ENCODE data around the gene SEPTIN8.

The SEPTIN8 gene

GRCh38 chr5:132739232-132739631 lies 37.8 kb downstream of the SEPTIN8 start:
- no peaks in the 10 kb centered on the region for H3K27me3 ChIP-seq (ENCODE audit: insufficient read depth, poor library complexity, severe bottlenecking)
- no peaks in the 10 kb centered on the region for H3K9me3 ChIP-seq (ENCODE audit: severe bottlenecking)
- DNase-seq (ENCODE audit: low spot score) (no peak), ATAC-seq (ENCODE audit: low read depth) (no peak)
- H3K27ac ChIP-seq (ENCODE audit: poor library complexity, severe bottlenecking), result no peak overlapping the region
- peaks cover 8% of the 10 kb centered on the region for H3K4me1 ChIP-seq (ENCODE audit: insufficient read depth, poor library complexity, severe bottlenecking)
- H3K4me3 ChIP-seq (ENCODE audit: severe bottlenecking), result no peak overlapping the region
- peaks cover 2% of the 10 kb centered on the region; the same call in 1 of the 2 replicates for H3K36me3 ChIP-seq (ENCODE audit: low read depth)
- TF ChIP-seq CTCF (IDR thresholded peaks at IDR 0.05; ENCODE audit: poor library complexity, severe bottlenecking), result no peak

GRCh38 chr5:132737982-132738681 lies 38.9 kb downstream of the SEPTIN8 start:
- H3K36me3 ChIP-seq (ENCODE audit: low read depth), result peaks cover 13% of the 10 kb centered on the region
- no peaks in the 10 kb centered on the region for H3K27me3 ChIP-seq (ENCODE audit: insufficient read depth, poor library complexity, severe bottlenecking)
- H3K9me3 ChIP-seq (ENCODE audit: severe bottlenecking), result no peaks in the 10 kb centered on the region
- peak overlapping the region; percentile 73 for H3K4me3 ChIP-seq (ENCODE audit: severe bottlenecking)
- ATAC-seq (ENCODE audit: low read depth), result no peak
- H3K27ac ChIP-seq (ENCODE audit: poor library complexity, severe bottlenecking), result no peak overlapping the region
- no peak for DNase-seq (ENCODE audit: low spot score)
- no peak for TF ChIP-seq CTCF (IDR thresholded peaks at IDR 0.05; ENCODE audit: poor library complexity, severe bottlenecking)
- H3K4me1 ChIP-seq (ENCODE audit: insufficient read depth, poor library complexity, severe bottlenecking), result peaks cover 8% of the 10 kb centered on the region

GRCh38 chr5:132736853-132737833 lies 39.9 kb downstream of the SEPTIN8 start, which contains the start of gene KIF3A:
Gene KIF3A (minus strand): TSS chr5:132737546. CDS start chr5:132737419, 127 bp downstream.
- peak; percentile 93 for ATAC-seq (ENCODE audit: low read depth)
- no peaks in the 10 kb centered on the region for H3K9me3 ChIP-seq (ENCODE audit: severe bottlenecking)
- peak within 1 kb of the TSS; percentile 73 for H3K4me3 ChIP-seq (ENCODE audit: severe bottlenecking)
- H3K27me3 ChIP-seq (ENCODE audit: insufficient read depth, poor library complexity, severe bottlenecking), result no peaks in the 10 kb centered on the region
- H3K27ac ChIP-seq (ENCODE audit: poor library complexity, severe bottlenecking), result no peak within 1 kb of the TSS
- H3K36me3 ChIP-seq (ENCODE audit: low read depth), result peaks cover 16% of the 10 kb centered on the region
- peaks cover 8% of the 10 kb centered on the region for H3K4me1 ChIP-seq (ENCODE audit: insufficient read depth, poor library complexity, severe bottlenecking)
- TF ChIP-seq CTCF (IDR thresholded peaks at IDR 0.05; ENCODE audit: poor library complexity, severe bottlenecking), result no peak
- peak; percentile 99 for DNase-seq (ENCODE audit: low spot score)

GRCh38 chr5:132734687-132735086 lies 42.4 kb downstream of the SEPTIN8 start:
- TF ChIP-seq CTCF (IDR thresholded peaks at IDR 0.05; ENCODE audit: poor library complexity, severe bottlenecking), result no peak
- ATAC-seq (ENCODE audit: low read depth), result no peak
- Histone ChIP-seq H3K27ac (ENCODE audit: poor library complexity, severe bottlenecking) (no peak overlapping the region), H3K4me3 (ENCODE audit: severe bottlenecking) (no peak overlapping the region), H3K27me3 (ENCODE audit: insufficient read depth, poor library complexity, severe bottlenecking) (no peaks in the 10 kb centered on the region), H3K9me3 (ENCODE audit: severe bottlenecking) (no peaks in the 10 kb centered on the region), H3K4me1 (ENCODE audit: insufficient read depth, poor library complexity, severe bottlenecking) (peaks cover 8% of the 10 kb centered on the region), H3K36me3 (ENCODE audit: low read depth) (peaks cover 25% of the 10 kb centered on the region)
- no peak for DNase-seq (ENCODE audit: low spot score)
